ENCODE results near the gene ASB9. TPM values are rescaled to one million over a fixed set of nuclear protein-coding genes. Genes with fewer than 3 reads are reported as not detected.

ASB9 gene, protein sequence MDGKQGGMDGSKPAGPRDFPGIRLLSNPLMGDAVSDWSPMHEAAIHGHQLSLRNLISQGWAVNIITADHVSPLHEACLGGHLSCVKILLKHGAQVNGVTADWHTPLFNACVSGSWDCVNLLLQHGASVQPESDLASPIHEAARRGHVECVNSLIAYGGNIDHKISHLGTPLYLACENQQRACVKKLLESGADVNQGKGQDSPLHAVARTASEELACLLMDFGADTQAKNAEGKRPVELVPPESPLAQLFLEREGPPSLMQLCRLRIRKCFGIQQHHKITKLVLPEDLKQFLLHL
- 1 to 10 TPM in 3 of 4 donors, under 1 TPM in 1; 0.87 to 3.9 (median 1.1) TPM for total RNA-seq

DNA sequence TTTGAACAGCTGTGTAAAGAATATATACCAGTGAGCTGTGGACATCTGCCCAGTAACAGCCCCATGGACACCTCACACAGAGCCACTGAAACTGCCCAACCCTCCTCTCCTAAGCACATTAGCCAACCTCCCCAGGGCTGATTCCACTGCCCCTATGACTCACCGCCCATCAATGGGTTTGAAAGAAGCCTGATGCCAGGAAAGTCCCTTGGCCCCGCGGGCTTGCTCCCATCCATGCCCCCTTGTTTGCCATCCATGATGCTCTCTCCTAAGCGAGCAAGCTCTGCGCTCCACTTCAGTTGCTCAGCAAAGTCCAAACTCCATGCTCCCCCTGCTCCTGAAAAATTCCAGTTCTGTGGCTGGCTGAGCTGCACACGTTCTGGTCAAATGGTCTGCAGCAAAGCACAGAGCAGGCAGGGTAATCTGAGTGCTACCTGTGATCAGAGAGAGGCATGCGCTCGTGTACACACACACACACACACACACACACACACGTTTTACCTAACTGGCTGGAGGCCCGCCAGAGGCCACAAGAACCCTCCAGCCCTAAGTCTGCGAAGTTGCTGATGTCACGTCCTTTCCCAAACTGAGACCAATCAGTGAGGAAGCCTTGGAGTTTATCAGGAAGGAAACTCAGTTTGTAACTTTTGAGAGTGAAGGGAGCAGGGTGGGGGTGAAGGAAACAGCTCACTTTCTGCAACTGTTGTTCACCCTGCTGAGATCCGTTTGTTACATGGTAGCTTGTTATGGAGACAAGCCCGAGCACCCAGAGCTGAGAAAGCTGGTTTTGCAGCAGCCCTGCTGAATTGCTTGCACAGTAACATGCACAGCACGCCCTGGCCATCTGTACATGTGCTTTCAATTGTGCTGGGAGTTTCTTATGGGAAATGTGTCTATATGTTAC is at the start of gene ASB9:
ASB9 (minus strand) TSS at position 466 of the 904 bp plus-strand sequence; CDS start at position 257, 209 bp downstream.
- no peaks in the 10 kb centered on the region for H3K9me3 ChIP-seq
- H3K36me3 ChIP-seq: no peaks in the 10 kb centered on the region
- 26 to 47% methylated on average over 10 to 15 of the region's 15 CpGs for WGBS, 2 donors
- H3K27ac ChIP-seq: no peak within 1 kb of the TSS
- TF ChIP-seq POLR2A (IDR thresholded peaks at IDR 0.05) (no peak), EP300 (IDR thresholded peaks at IDR 0.05) (no peak)
- TF ChIP-seq, protein P1, sequence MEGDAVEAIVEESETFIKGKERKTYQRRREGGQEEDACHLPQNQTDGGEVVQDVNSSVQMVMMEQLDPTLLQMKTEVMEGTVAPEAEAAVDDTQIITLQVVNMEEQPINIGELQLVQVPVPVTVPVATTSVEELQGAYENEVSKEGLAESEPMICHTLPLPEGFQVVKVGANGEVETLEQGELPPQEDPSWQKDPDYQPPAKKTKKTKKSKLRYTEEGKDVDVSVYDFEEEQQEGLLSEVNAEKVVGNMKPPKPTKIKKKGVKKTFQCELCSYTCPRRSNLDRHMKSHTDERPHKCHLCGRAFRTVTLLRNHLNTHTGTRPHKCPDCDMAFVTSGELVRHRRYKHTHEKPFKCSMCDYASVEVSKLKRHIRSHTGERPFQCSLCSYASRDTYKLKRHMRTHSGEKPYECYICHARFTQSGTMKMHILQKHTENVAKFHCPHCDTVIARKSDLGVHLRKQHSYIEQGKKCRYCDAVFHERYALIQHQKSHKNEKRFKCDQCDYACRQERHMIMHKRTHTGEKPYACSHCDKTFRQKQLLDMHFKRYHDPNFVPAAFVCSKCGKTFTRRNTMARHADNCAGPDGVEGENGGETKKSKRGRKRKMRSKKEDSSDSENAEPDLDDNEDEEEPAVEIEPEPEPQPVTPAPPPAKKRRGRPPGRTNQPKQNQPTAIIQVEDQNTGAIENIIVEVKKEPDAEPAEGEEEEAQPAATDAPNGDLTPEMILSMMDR (IDR thresholded peaks at IDR 0.05): no peak
- H3K4me1 ChIP-seq: no peaks in the 10 kb centered on the region
- DNase-seq (ENCODE audit: low spot score in 2 of 2): peak in 1 of 2 donors; percentile 4
- peak within 1 kb of the TSS in 1 of 4 donors; percentile 7 for H3K4me3 ChIP-seq
- H3K27me3 ChIP-seq: no peaks in the 10 kb centered on the region

DNA sequence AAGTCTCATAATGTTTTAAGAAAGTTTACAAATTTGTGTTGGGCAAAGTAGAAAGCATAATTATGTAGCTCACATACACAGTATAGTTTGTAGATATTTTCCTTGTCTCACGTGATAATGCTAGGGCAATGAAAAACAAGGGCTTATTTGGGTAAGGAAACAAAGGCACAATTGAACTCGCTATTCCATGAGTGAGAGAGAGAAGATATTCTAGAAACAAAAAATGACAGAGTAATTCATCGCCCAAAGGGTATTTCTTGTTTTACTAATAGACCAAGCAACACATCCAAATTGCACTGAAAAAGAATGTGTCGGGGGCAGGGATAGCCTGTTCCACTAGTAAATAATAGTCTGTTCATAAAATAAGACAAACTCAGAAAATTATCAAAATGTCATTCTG is 49.2 kb upstream of the ASB9 start:
- DNase-seq (ENCODE audit: low spot score in 2 of 2): no peak
- H3K4me1 ChIP-seq: no peaks in the 10 kb centered on the region
- H3K27ac ChIP-seq: no peak overlapping the region
- no peak for TF ChIP-seq POLR2A (IDR thresholded peaks at IDR 0.05)
- TF ChIP-seq, protein P1 (IDR thresholded peaks at IDR 0.05): no peak
- TF ChIP-seq EP300 (IDR thresholded peaks at IDR 0.05): no peak
- H3K27me3 ChIP-seq: peaks cover 0 to 5% of the 10 kb centered on the region in 2 donors
- peaks cover 0 to 11% (median 0%) of the 10 kb centered on the region in 3 donors for H3K36me3 ChIP-seq
- WGBS, 2 donors: 50 to 55% methylated on average over 4 of the region's 4 CpGs
- no peaks in the 10 kb centered on the region for H3K9me3 ChIP-seq
- no peak overlapping the region for H3K4me3 ChIP-seq

DNA sequence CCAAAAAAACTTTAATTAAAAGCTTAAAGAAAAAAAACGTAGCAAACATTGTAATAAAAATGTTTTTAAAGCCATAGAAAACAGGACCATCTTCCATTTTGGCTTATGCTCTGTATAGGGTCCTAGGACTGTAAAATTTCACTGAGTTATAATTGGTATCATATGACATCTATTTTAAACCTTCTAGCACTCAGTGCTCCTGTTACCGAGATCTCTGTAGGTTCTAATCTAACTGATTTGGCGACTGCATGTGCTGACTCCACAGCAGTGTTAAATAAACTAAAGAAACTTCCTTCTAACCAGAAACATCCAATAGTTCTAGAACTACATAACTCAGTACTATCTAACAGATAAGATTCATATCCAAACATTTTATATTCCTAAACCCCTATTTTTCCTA is 45.6 kb upstream of the ASB9 start, which contains the start of gene ASB11:
ASB11 (minus strand) TSS at position 132 of the 400 bp plus-strand sequence; CDS start at position 97, 35 bp downstream.
- TF ChIP-seq, protein P1 (IDR thresholded peaks at IDR 0.05): no peak
- TF ChIP-seq EP300 (IDR thresholded peaks at IDR 0.05) (no peak), POLR2A (IDR thresholded peaks at IDR 0.05) (no peak)
- no peaks in the 10 kb centered on the region for H3K9me3 ChIP-seq
- H3K27ac ChIP-seq: no peak within 1 kb of the TSS
- no peak for DNase-seq (ENCODE audit: low spot score in 2 of 2)
- H3K27me3 ChIP-seq: peaks cover 0 to 5% of the 10 kb centered on the region in 2 donors
- no peaks in the 10 kb centered on the region for H3K36me3 ChIP-seq
- no peaks in the 10 kb centered on the region for H3K4me1 ChIP-seq
- H3K4me3 ChIP-seq: no peak within 1 kb of the TSS
- WGBS, 2 donors: 52 to 62% methylated on average over 3 of the region's 3 CpGs

DNA sequence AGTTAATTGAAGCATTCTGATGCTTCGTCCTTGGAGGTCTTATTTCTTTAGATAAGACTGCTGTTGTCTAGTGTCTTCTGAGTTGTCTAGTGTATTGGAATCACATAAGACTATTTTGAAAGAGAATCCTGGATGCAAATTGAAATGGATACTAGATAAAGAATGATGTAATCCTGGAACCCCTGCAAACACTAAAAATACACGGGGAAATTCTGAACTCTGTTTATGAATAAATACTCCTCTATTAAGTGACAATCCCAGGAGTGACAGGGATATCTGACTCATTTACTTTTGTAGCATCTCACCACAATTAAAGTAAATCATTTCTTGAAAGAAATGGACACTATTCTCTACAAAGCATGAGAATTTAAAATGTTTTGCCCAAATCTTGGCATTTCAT is 44.6 kb upstream of the ASB9 start:
- Histone ChIP-seq H3K27ac (no peak overlapping the region), H3K9me3 (no peaks in the 10 kb centered on the region), H3K4me1 (no peaks in the 10 kb centered on the region), H3K27me3 (peaks cover 0 to 5% of the 10 kb centered on the region in 2 donors), H3K4me3 (no peak overlapping the region), H3K36me3 (no peaks in the 10 kb centered on the region)
- TF ChIP-seq, protein P1 (IDR thresholded peaks at IDR 0.05): no peak
- TF ChIP-seq EP300 (IDR thresholded peaks at IDR 0.05) (no peak), POLR2A (IDR thresholded peaks at IDR 0.05) (no peak)
- DNase-seq (ENCODE audit: low spot score in 2 of 2): no peak
- WGBS, 2 donors: 35 to 39% methylated on average over 2 of the region's 2 CpGs
